Right lobe of liver (tissue), 6 donors: ENCODE measurements around the gene ALDH1L1. TPM values are rescaled to one million over a fixed set of nuclear protein-coding genes. Genes with fewer than 3 reads are reported as not detected.

Source experiments
- ATAC-seq, 4 donors: fragments of 200-7000 bp; cut with Tn5 transposase; one replicate each; pipeline ENCODE4 v1.9.1; 2020; ENCODE audit warnings: mild to moderate bottlenecking in 4 of 4, moderate library complexity in 4 of 4
- DNase-seq, 3 donors: peaks; one replicate each; pipeline ENCODE4 v3.0.0-alpha.2; 2020
- H3K27ac ChIP-seq, 3 donors: fragments of 200-600 bp; one replicate each; pipeline ENCODE4 v1.8.0; 2022
- H3K27me3 ChIP-seq, 2 donors: fragments of 200-600 bp; one replicate each; pipeline ENCODE4 v1.8.0; 2022
- H3K36me3 ChIP-seq, 4 donors: fragments of 200-600 bp; sonication (generic) in 1 of 4; one replicate each; pipeline versions ENCODE4 v1.5.1 to v1.8.0; 2017 to 2022; ENCODE audit warnings: control low read depth in 1 of 4
- H3K4me1 ChIP-seq, 4 donors: fragments of 200-600 bp; sonication (generic) in 1 of 4; one replicate each; pipeline versions ENCODE4 v1.5.1 to v1.8.0; 2017 to 2022; ENCODE audit warnings: control low read depth in 1 of 4
- H3K4me3 ChIP-seq, 3 donors: fragments of 200-600 bp; one replicate each; pipeline ENCODE4 v1.8.0; 2022
- H3K9me3 ChIP-seq, 4 donors: fragments of 200-600 bp; sonication (generic) in 1 of 4; one replicate each; pipeline versions ENCODE4 v1.5.1 to v1.8.0; 2017 to 2022; ENCODE audit warnings: control low read depth in 1 of 4
- CTCF ChIP-seq, 4 donors: fragments of 200-600 bp in 3 of 4; fragments of 450-650 bp in 1 of 4; IDR thresholded peaks; one replicate each; pipeline versions ENCODE4 v1.5.1 to v1.8.0; 2016 to 2022; ENCODE audit warnings: antibody characterized with exemption in 4 of 4, mild to moderate bottlenecking in 2 of 4
- POLR2A ChIP-seq: fragments of 450-650 bp; IDR thresholded peaks from one replicate; pipeline ENCODE4 v1.6.1; 2017; ENCODE audit warnings: antibody characterized with exemption, mild to moderate bottlenecking
- WGBS: methylation state at CpG from one replicate; pipeline ENCODE4 v1.1.6; 2018; ENCODE audit warnings: low coverage, low lambda C conversion rate; ENCODE audit not compliant: insufficient coverage; ENCODE audit errors: missing lambda C conversion rate; 5-methylcytosine and 5-hydroxymethylcytosine counted together
- intact Hi-C, 2 donors: fragments of 100-400 bp; cut with DNase I; formaldehyde crosslinking; loops; one replicate each; pipeline versions ENCODE4 v1.11.2 to v1.14.1; 2022
- total RNA-seq, 6 experiments: library from RNA; depleted of rRNA in 2 of 6; stranded (reverse); fragments of >200 nt in 2 of 6; fragmentation: NEBNext Ultra II Directional in 3 of 6; extraction: Animal tissue kit (Norgen Biotek cat#: 25700) in 3 of 6; gene quantifications; one replicate each; pipeline versions ENCODE4 v1.1.0 to v1.2.4, GENCODE V29; 2016 to 2023
- donor health status: DM: no; HTN: yes; CAD: no.
- donor health status: DM: no; HTN: no; CAD: no.
- donor health status: DM: no; HTN: no; CAD: no.
- donor health status: DM: no; HTN: yes; CAD: no.
- donor health status: DM: no; HTN: yes; CAD: no.

The ALDH1L1 gene
- total RNA-seq, 6 experiments from 2014 or later = 94.9 to 962 (median 353) TPM

GRCh38 chr3:126061301-126062032 is 118.9 kb downstream of the ALDH1L1 start:
- TF ChIP-seq POLR2A = no peak
- no peak for TF ChIP-seq CTCF (IDR thresholded peaks at IDR 0.05)
- intact Hi-C loops = no loop called here
- Histone ChIP-seq H3K36me3 (no peaks in the 10 kb centered on the region), H3K27me3 (no peaks in the 10 kb centered on the region), H3K27ac (no peak overlapping the region), H3K4me1 (no peaks in the 10 kb centered on the region), H3K9me3 (no peaks in the 10 kb centered on the region), H3K4me3 (no peak overlapping the region)
- DNase-seq (no peak), ATAC-seq (no peak)
- 82% methylated on average over 4 of the region's 8 CpGs for WGBS

GRCh38 chr3:126060613-126061145 is 119.7 kb downstream of the ALDH1L1 start:
- H3K9me3 ChIP-seq = no peaks in the 10 kb centered on the region
- no peaks in the 10 kb centered on the region for H3K36me3 ChIP-seq
- DNase-seq (no peak), ATAC-seq (no peak)
- no peaks in the 10 kb centered on the region for H3K4me1 ChIP-seq
- intact Hi-C loops = no loop called here
- no peak overlapping the region for H3K27ac ChIP-seq
- 86% methylated on average over 1 of the region's 7 CpGs for WGBS
- TF ChIP-seq POLR2A (no peak), CTCF (IDR thresholded peaks at IDR 0.05) (no peak)
- no peaks in the 10 kb centered on the region for H3K27me3 ChIP-seq
- H3K4me3 ChIP-seq = no peak overlapping the region

- H3K9me3 ChIP-seq = no peaks in the 10 kb centered on the region
- H3K27me3 ChIP-seq = no peaks in the 10 kb centered on the region
- H3K36me3 ChIP-seq = no peaks in the 10 kb centered on the region
- ATAC-seq (no peak), DNase-seq (no peak)
- no peaks in the 10 kb centered on the region for H3K4me1 ChIP-seq
- TF ChIP-seq POLR2A (no peak), CTCF (IDR thresholded peaks at IDR 0.05) (no peak)
- no peak overlapping the region for H3K4me3 ChIP-seq
- 100% methylated on average over 1 of the region's 7 CpGs for WGBS
- H3K27ac ChIP-seq = no peak overlapping the region
- intact Hi-C loops = no loop called here
Measured at GRCh38 chr3:126058666-126059065, 121.7 kb downstream of the ALDH1L1 start.

GRCh38 chr3:126057936-126058335 is 122.5 kb downstream of the ALDH1L1 start:
- Histone ChIP-seq H3K4me3 (no peak overlapping the region), H3K36me3 (no peaks in the 10 kb centered on the region), H3K27ac (no peak overlapping the region), H3K27me3 (no peaks in the 10 kb centered on the region), H3K4me1 (no peaks in the 10 kb centered on the region), H3K9me3 (no peaks in the 10 kb centered on the region)
- DNase-seq (no peak), ATAC-seq (no peak)
- 100% methylated on average over 4 of the region's 13 CpGs for WGBS
- intact Hi-C loops = no loop called here
- TF ChIP-seq CTCF (IDR thresholded peaks at IDR 0.05) = no peak
- no peak for TF ChIP-seq POLR2A
